GM19463 (cell line): ENCODE data around the gene SYT1.

ENCODE experiments used
- ATAC-seq: cut with Tn5 transposase; IDR thresholded peaks from one replicate; pipeline ENCODE4 v1.9.1; 2021; ENCODE audit warnings: mild to moderate bottlenecking, moderate library complexity; ENCODE audit not compliant: unreplicated experiment

Gene SYT1

DNA sequence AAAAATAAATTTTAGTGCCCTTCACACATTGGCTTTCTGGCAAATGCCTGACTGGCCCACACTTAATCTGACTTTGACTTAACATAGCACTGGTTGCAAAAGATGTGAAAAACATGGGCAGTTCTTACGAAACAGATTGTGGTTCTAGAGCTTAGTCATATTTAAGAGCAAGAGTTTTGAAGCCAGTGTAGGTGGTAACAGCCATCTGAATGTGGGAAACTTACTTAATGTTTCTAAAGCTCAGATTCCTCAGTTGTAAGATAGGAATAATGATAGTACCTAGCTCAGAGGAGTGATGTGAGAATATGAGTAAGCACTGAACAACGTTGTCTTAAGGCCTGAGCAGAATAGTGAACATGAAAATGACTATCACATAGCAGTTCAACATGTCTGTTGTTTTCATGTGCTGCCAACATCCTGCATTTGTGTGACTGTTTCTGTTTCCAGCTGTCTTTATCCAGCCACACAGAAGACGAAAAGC lies 262.7 kb downstream of the SYT1 start:
- peak; percentile 97 for ATAC-seq

GRCh38 chr12:79128956-79129355 lies 264.4 kb downstream of the SYT1 start:
- ATAC-seq, result no peak

- no peak for ATAC-seq
Observed at GRCh38 chr12:79138872-79139271, 274.3 kb downstream of the SYT1 start.

DNA sequence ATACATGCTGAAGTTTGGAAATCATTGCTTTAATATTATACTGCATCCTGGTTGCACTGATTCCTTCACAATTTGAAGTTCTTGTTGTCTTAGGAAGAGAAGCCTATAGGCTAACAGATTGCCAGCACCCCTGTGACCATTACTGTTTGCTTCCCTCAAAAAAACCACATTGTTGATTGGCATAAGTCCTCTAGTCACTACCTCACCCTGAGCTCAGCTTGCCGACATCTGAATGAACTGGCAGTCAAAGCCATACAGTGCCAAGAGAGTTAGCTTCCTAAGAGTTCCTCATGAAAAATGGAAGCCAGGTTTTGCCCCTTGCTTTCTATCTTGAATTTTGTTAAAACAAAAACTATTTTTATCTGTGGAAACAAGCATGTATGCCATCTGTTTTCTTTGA lies 276.1 kb downstream of the SYT1 start:
- no peak for ATAC-seq

GRCh38 chr12:79141776-79142175 lies 277.2 kb downstream of the SYT1 start:
- no peak for ATAC-seq

- no peak for ATAC-seq
Observed at GRCh38 chr12:79143803-79144202, 279.2 kb downstream of the SYT1 start.

DNA sequence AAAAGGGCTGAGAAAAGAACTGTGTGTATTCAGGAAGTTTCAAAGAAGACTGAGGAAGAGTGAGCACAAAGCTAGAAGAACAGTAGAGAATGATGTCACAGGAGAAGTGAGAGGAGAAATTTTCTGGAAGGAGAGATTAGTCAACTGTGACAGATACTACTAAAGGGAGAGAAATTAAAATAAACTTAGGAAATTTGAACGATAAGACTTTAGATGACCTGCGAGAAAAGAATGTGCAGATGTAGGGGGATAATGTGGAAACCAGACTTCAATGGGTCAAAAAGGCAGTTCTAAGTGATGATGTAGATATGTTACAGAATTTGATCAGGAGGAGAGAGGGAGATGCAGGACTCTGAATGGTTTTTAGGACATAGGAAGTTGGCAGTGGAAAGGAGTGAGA lies 287.4 kb downstream of the SYT1 start:
- no peak for ATAC-seq

GRCh38 chr12:79155683-79156082 lies 291.1 kb downstream of the SYT1 start:
- no peak for ATAC-seq

DNA sequence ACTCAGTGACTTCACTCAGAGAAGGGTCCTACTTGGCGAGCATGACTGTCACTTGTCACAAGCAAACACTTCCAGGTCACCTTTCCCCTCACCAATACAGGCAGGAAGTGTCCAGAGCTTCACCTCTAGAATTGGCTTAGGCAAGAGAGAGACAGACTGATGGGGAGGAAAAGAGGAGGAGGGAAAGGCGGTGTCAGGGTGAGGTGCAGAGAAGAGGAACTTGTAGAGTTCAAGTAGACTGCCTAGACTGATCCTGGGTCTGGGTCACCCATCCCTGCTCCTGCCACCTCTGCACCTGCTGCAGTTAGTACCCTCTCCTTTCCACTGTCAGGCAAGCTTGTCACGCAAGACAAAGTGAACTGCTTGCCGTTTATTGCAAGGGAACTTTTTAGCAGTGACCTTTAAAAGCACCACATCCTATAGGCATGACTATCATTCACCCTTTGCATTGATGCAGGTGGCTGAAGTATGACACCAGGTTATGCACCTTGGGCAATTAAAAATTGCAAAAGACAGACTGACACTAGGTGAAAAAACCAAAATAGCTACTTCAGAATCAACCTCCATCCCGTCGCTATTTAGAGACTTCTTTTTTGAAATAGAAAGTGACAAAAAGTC lies 292.4 kb downstream of the SYT1 start:
- peak; percentile 37 for ATAC-seq

GRCh38 chr12:79161249-79161934 lies 296.8 kb downstream of the SYT1 start:
- ATAC-seq, result no peak

DNA sequence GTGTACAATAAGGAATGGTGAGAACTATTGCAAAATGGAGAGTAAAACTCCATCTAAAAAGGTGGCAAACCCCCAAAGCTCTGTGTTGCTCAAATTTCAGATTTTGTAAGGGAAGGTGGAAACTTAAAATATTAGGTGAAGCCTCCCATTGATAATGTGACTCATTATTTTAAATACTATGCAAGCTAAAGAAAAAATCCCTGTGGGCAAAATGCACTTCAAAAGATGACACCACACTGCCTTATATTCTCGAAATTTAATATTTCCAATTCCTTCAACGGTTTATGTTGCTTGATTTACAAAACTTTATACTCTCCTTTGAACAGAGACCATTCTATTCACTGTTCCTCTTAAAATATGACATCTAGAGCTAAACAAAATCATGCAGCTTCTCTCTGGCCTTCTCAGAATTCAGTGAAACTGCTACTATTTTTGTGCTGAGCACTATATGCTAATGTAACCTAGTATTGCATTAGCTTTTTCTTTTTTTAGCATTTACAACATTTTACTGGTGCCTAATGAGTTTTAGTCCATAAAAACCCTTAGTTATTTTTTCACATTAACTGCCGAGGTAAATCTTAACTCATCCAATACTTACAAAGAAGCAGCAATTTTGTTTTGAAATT lies 297.7 kb downstream of the SYT1 start:
- ATAC-seq, result no peak

- no peak for ATAC-seq
Observed at GRCh38 chr12:79162948-79163347, 298.4 kb downstream of the SYT1 start.

- no peak for ATAC-seq
Observed at GRCh38 chr12:79164890-79165289, 300.3 kb downstream of the SYT1 start.

- ATAC-seq, result no peak
Observed at GRCh38 chr12:79168687-79169086, 304.1 kb downstream of the SYT1 start.

GRCh38 chr12:79174626-79175025 lies 310.1 kb downstream of the SYT1 start:
- peak; percentile 79 for ATAC-seq

DNA sequence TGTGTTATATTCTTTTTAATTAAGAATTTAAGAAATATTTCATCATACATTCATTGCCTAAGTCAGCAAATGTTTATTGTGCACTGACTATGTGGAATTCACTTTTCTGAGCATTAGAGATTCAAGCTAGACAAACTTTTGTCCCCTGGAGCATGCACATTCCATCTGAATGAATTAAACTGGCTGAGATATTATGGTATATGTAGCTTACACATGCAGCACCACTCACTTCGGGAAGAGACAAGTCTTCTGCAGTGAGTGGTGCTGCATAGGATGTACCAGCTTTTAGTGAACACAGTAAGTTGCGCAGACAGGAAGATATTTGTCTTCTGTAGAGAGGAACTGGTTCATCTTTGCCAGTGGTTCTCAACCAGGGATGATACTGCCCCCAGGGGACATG lies 318.4 kb downstream of the SYT1 start:
- ATAC-seq, result no peak

- no peak for ATAC-seq
Observed at GRCh38 chr12:79183926-79184325, 319.4 kb downstream of the SYT1 start.

- no peak for ATAC-seq
Observed at GRCh38 chr12:79186506-79186905, 321.9 kb downstream of the SYT1 start.

DNA sequence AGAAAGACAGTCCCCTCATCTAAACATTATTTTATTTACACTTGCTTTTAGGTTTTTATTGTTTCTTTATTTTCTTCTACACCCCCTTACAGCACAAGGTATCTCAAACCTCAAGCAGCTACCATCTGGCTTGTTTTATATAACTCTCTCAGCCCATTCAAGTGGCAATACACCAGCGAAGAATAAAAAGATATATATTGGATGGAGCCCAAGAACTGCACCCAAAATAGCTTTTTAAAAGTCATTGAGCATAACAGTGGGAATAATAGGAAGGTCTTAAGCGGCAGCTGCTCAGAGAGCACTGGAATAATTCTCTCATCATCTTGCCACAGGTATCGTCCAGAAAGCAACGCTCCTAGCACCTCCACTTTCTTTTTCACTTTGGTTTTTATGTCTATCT lies 322.5 kb downstream of the SYT1 start:
- no peak for ATAC-seq

- ATAC-seq, result no peak
Observed at GRCh38 chr12:79191391-79191790, 326.8 kb downstream of the SYT1 start.

- ATAC-seq, result no peak
Observed at GRCh38 chr12:79194595-79194994, 330.0 kb downstream of the SYT1 start.

GRCh38 chr12:79199166-79199565 lies 334.6 kb downstream of the SYT1 start:
- ATAC-seq, result no peak
